GM12878 (cell line): Measurements from ENCODE around the gene KLHL36. TPM values are rescaled to one million over a fixed set of nuclear protein-coding genes. Genes with fewer than 3 reads are reported as not detected.

ENCODE experiments used
- ATAC-seq: fragments of 200-7000 bp; cut with Tn5 transposase; 3 replicates; pipeline ENCODE4 v1.9.1; 2020; ENCODE audit warnings: mild to moderate bottlenecking, moderate library complexity
- BruUV-seq: library from RNA; stranded (reverse); fragments of 400-500 nt; replicated peaks from 2 replicates; lab custom pipeline; 2021; lab: Mats Ljungman, UMichigan
- CTCF ChIA-PET: fragments of 300-600 bp; sonication (Branson Sonifier 250); formaldehyde crosslinking; extraction: SDS; loops from one replicate; lab custom pipeline; 2021; ENCODE audit warnings: inconsistent platforms; lab: Yijun Ruan, JAX
- POLR2A ChIA-PET: fragments of 350-600 bp; formaldehyde crosslinking; extraction: SDS; loops from one replicate; lab custom pipeline; 2021; ENCODE audit warnings: inconsistent platforms; lab: Charles Lee
- RAD21 ChIA-PET: fragments of 300-600 bp; sonication (Branson Sonifier 250); formaldehyde crosslinking; loops from one replicate; lab custom pipeline; 2023; ENCODE audit warnings: antibody characterized with exemption; ENCODE audit not compliant: unreplicated experiment; lab: Charles Lee
- SMC1A ChIA-PET: fragments of 300-600 bp; sonication (Branson Sonifier 250); formaldehyde crosslinking; loops from one replicate; lab custom pipeline; 2023; ENCODE audit not compliant: unreplicated experiment, uncharacterized antibody; lab: Charles Lee
- DNase-seq: peaks from one replicate; pipeline ENCODE4 v3.0.0-alpha.2; 2011; ENCODE audit warnings: low read depth, low spot score
- FAIRE-seq: peaks from 3 replicates; lab custom pipeline; 2011; peaks lifted over from hg19 to GRCh38; lab: Jason Lieb, UNC
- H2AFZ ChIP-seq: 2 replicates; pipeline ENCODE4 v1.6.0; 2011; ENCODE audit warnings: low read depth, low read length, control low read depth; ENCODE audit not compliant: control insufficient read depth
- H3K27ac ChIP-seq: 2 replicates; pipeline ENCODE4 v1.5.1; 2011; ENCODE audit warnings: control low read depth; ENCODE audit not compliant: control insufficient read depth, insufficient read depth
- H3K27me3 ChIP-seq, 2 experiments: replicated peaks in 1 of 2; 2 replicates each; pipeline versions ENCODE4 v1.6.0 to v1.6.1; 2011; ENCODE audit warnings: low read length in 1 of 2; ENCODE audit not compliant: control insufficient read depth in 2 of 2, insufficient read depth in 2 of 2
- H3K36me3 ChIP-seq, 2 experiments: 2 replicates each; pipeline ENCODE4 v1.5.1; 2011; ENCODE audit warnings: low read length in 1 of 2; ENCODE audit not compliant: control insufficient read depth in 2 of 2, insufficient read depth in 2 of 2
- H3K4me1 ChIP-seq: 2 replicates; pipeline ENCODE4 v1.6.1; 2011; ENCODE audit warnings: mild to moderate bottlenecking, low read length, moderate library complexity, mixed read lengths; ENCODE audit not compliant: control insufficient read depth, insufficient read depth
- H3K4me2 ChIP-seq: 2 replicates; pipeline ENCODE4 v1.6.0; 2011; ENCODE audit warnings: control low read depth; ENCODE audit not compliant: control insufficient read depth, insufficient read depth
- H3K4me3 ChIP-seq: fragments of 200-600 bp; sonication (generic); 2 replicates; pipeline ENCODE4 v1.5.1; 2016
- H3K79me2 ChIP-seq: 2 replicates; pipeline ENCODE4 v1.6.0; 2011; ENCODE audit warnings: low read length; ENCODE audit not compliant: control insufficient read depth, insufficient read depth
- H3K9ac ChIP-seq: 2 replicates; pipeline ENCODE4 v1.8.0; 2011; ENCODE audit warnings: low read length, control low read depth, mixed read lengths; ENCODE audit not compliant: control insufficient read depth, insufficient read depth
- H3K9me3 ChIP-seq: replicated peaks from 3 replicates; pipeline ENCODE4 v1.5.1; 2011; ENCODE audit warnings: mild to moderate bottlenecking, low read length; ENCODE audit not compliant: control insufficient read depth, insufficient read depth
- H4K20me1 ChIP-seq: 2 replicates; pipeline ENCODE4 v1.6.0; 2011; ENCODE audit not compliant: control insufficient read depth, insufficient read depth
- KAT2A ChIP-seq: conservative IDR thresholded peaks from 2 replicates; pipeline ENCODE4 v1.6.1; 2011; ENCODE audit warnings: low read depth, low read length; ENCODE audit not compliant: control insufficient read depth
- SPI1 ChIP-seq: IDR thresholded peaks from 2 replicates; pipeline ENCODE4 v1.6.1; 2011; ENCODE audit warnings: low read depth, mild to moderate bottlenecking, low read length, moderate library complexity, borderline replicate concordance; ENCODE audit not compliant: insufficient read depth
- ZNF207 ChIP-seq: fragments of 450-650 bp; IDR thresholded peaks from 2 replicates; pipeline ENCODE4 v1.6.1; 2014; ENCODE audit warnings: antibody characterized with exemption, mild to moderate bottlenecking, borderline replicate concordance
- ZNF274 ChIP-seq: IDR thresholded peaks from one replicate; pipeline ENCODE4 v1.8.0; 2011; ENCODE audit not compliant: insufficient read length, insufficient read depth
- ZSCAN29 ChIP-seq: fragments of 450-650 bp; IDR thresholded peaks from 2 replicates; pipeline ENCODE4 v1.6.1; 2017; ENCODE audit warnings: mild to moderate bottlenecking, moderate library complexity
- WGBS: methylation state at CpG from one replicate; pipeline ENCODE4 v1.1.6; 2016; ENCODE audit warnings: low lambda C conversion rate; ENCODE audit not compliant: insufficient replicate concordance, insufficient coverage; ENCODE audit errors: missing lambda C conversion rate; 5-methylcytosine and 5-hydroxymethylcytosine counted together
- in situ Hi-C: fragments of 300-500 bp; cut with MboI; formaldehyde crosslinking; loops from 9 replicates; pipeline ENCODE4 v1.14.3; 2018; ENCODE audit warnings: mixed read lengths
- intact Hi-C: fragments of 100-400 bp; cut with micrococcal nuclease; formaldehyde crosslinking; loops from one replicate; pipeline ENCODE4 v1.14.2; 2022; ENCODE audit not compliant: unreplicated experiment
- polyA plus RNA-seq, 11 experiments: library from polyadenylated mRNA; depleted of rRNA in 4 of 11; unstranded in 6 of 11; stranded (reverse) in 5 of 11; fragments of >200 nt; fragmentation: Nextera tagmentation in 4 of 11; fragmentation: Illumina TruSeq in 1 of 11; extraction: Ambion mirVana in 4 of 11; extraction: Trizol in 1 of 11; gene quantifications; 1 replicate in 1 of 11; 2 replicates in 10 of 11; pipeline versions ENCODE4 v1.2.1 to v1.2.3, GENCODE V29; 2011 to 2016; ENCODE audit warnings: inconsistent platforms in 2 of 11, missing spikeins in 2 of 11, low read depth in 1 of 11
- total RNA-seq, 4 experiments: library from RNA; depleted of rRNA in 3 of 4; stranded (reverse); fragments of >200 nt in 3 of 4; fragmentation: Illumina TruSeq in 1 of 4; extraction: Trizol in 1 of 4; gene quantifications; 2 replicates each; pipeline versions ENCODE4 v1.2.1 to v1.2.3, GENCODE V29; 2013 to 2021
- TF ChIP-seq, protein P1 (sequence below): fragments of 450-650 bp; formaldehyde crosslinking; IDR thresholded peaks from 2 replicates; pipeline ENCODE4 v1.5.0; 2022; ENCODE audit warnings: mild to moderate bottlenecking, missing genetic modification characterization
- TF ChIP-seq, protein P2 (sequence below): IDR thresholded peaks from 2 replicates; pipeline ENCODE4 v1.6.1; 2011; ENCODE audit warnings: borderline replicate concordance, low read depth, mild to moderate bottlenecking, moderate library complexity, low read length; ENCODE audit not compliant: insufficient read depth, poor library complexity, severe bottlenecking

KLHL36 gene
- total and polyA plus RNA-seq, 10 of the 15 experiments (the other 5 are each of a cell fraction or from before 2014, with no cell fraction given), result 2.6 to 45.3 (median 16.8) TPM

DNA sequence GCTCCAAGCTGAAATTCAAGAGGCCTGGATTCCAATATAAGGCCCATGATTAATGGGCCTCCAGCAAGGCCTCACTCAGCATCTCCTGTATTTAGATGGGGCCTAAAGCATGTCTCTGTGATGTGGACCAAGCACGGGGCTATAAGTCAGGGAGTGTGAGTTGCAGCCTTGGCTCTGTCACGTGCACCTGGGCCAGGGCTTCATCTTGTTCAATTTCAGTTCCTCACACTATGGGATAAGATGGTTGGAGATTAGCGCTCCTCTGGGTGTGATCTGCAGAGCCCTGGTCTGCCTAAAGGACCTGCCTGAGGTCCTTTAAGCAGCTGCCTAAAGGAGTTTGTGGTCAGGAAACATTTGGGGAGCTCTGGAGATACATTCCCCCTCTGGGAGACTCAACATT lies 25.2 kb downstream of the KLHL36 start (continued):
- TF ChIP-seq ZSCAN29 (no peak), SPI1 (peak; percentile 57; the same call in 1 of the 2 replicates), KAT2A (no peak), ZNF207 (no peak)
- TF ChIP-seq, protein P1, sequence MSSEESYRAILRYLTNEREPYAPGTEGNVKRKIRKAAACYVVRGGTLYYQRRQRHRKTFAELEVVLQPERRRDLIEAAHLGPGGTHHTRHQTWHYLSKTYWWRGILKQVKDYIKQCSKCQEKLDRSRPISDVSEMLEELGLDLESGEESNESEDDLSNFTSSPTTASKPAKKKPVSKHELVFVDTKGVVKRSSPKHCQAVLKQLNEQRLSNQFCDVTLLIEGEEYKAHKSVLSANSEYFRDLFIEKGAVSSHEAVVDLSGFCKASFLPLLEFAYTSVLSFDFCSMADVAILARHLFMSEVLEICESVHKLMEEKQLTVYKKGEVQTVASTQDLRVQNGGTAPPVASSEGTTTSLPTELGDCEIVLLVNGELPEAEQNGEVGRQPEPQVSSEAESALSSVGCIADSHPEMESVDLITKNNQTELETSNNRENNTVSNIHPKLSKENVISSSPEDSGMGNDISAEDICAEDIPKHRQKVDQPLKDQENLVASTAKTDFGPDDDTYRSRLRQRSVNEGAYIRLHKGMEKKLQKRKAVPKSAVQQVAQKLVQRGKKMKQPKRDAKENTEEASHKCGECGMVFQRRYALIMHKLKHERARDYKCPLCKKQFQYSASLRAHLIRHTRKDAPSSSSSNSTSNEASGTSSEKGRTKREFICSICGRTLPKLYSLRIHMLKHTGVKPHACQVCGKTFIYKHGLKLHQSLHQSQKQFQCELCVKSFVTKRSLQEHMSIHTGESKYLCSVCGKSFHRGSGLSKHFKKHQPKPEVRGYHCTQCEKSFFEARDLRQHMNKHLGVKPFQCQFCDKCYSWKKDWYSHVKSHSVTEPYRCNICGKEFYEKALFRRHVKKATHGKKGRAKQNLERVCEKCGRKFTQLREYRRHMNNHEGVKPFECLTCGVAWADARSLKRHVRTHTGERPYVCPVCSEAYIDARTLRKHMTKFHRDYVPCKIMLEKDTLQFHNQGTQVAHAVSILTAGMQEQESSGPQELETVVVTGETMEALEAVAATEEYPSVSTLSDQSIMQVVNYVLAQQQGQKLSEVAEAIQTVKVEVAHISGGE (CRISPR knock-in tag), result no peak
- TF ChIP-seq, all 136 proteins: peak for 2

DNA sequence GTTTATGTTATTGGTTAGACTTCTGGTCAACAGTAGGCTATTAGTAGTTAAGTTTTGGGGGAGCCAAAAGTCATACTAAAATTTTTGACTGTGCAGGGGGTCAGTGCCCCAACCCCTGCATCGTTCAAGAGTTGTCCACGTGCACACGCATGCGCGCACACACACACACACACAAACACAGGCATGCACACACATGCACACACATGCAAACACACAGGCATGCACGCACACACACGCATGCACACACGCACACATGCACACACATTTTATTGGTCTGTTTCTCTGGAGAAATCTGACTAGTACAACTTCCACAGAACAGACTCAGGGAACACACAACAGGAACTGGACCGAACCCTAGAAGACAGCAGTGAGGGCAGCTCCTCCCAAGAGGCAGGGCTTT lies 27.1 kb downstream of the KLHL36 start:
- in situ Hi-C loops, result no loop called here
- Histone ChIP-seq H3K9me3 (no peaks in the 10 kb centered on the region), H3K36me3 (no peaks in the 10 kb centered on the region), H4K20me1 (no peaks in the 10 kb centered on the region), H3K27ac (no peak overlapping the region), H3K4me3 (no peak overlapping the region), H3K4me2 (no peak overlapping the region), H3K9ac (no peak overlapping the region), H3K4me1 (no peaks in the 10 kb centered on the region), H3K27me3 (no peaks in the 10 kb centered on the region; a peak in 1 of 4 replicates), H2AFZ (no peak overlapping the region), H3K79me2 (no peaks in the 10 kb centered on the region)
- ChIA-PET SMC1A (interaction anchor here (0.9 kb wide), 1 partner anchor 33 kb away, joined by 3 read pairs; no protein-coding TSS in a partner anchor), POLR2A (no interaction called here), RAD21 (interaction anchor here (4.2 kb wide), 1 partner anchor 50 kb away, joined by 37 read pairs; no protein-coding TSS in a partner anchor), CTCF (interaction anchor here (1.0 kb wide), 1 partner anchor 9 kb away, joined by 3 read pairs; no protein-coding TSS in a partner anchor)
- ATAC-seq (no peak), FAIRE-seq (no peak), DNase-seq (no peak)
- no peak for TF ChIP-seq ZNF274
- TF ChIP-seq, protein P2, sequence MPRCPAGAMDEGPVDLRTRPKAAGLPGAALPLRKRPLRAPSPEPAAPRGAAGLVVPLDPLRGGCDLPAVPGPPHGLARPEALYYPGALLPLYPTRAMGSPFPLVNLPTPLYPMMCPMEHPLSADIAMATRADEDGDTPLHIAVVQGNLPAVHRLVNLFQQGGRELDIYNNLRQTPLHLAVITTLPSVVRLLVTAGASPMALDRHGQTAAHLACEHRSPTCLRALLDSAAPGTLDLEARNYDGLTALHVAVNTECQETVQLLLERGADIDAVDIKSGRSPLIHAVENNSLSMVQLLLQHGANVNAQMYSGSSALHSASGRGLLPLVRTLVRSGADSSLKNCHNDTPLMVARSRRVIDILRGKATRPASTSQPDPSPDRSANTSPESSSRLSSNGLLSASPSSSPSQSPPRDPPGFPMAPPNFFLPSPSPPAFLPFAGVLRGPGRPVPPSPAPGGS, result peak; percentile 85
- BruUV-seq, result no TSS peak
- WGBS, result 82% methylated on average over 9 of the region's 9 CpGs
- intact Hi-C loops, result no loop called here
